GM21619 (cell line): ENCODE measurements around the gene GALR1.
A peak's percentile ranks its signal among the peaks of the same experiment; 100 is the strongest.
"Not testable (repeated sequence)": the region's sequence is repeated elsewhere in the genome, so short reads cannot be mapped to it uniquely, and the experiment has no call there.

ENCODE experiments used
- ATAC-seq: cut with Tn5 transposase; IDR thresholded peaks from one replicate; pipeline ENCODE4 v1.9.1; 2021; ENCODE audit not compliant: unreplicated experiment

GALR1 gene

GRCh38 chr18:77249569-77250500, at the start of gene GALR1:
Gene GALR1, plus strand, starts transcription at chr18:77249848. Its CDS starts 701 bp downstream, at chr18:77250549.
- ATAC-seq = no peak

- ATAC-seq = no peak
Observed at GRCh38 chr18:77201506-77201905, 48.1 kb upstream of the GALR1 start.

- ATAC-seq = no peak
Observed at GRCh38 chr18:77202329-77202728, 47.3 kb upstream of the GALR1 start.

GRCh38 chr18:77203071-77203470, 46.6 kb upstream of the GALR1 start:
- ATAC-seq = no peak

GRCh38 chr18:77203851-77204250, 45.8 kb upstream of the GALR1 start:
- no peak for ATAC-seq

- no peak for ATAC-seq
Observed at GRCh38 chr18:77205769-77206168, 43.9 kb upstream of the GALR1 start.

- no peak for ATAC-seq
Observed at GRCh38 chr18:77206676-77207374, 42.8 kb upstream of the GALR1 start.

- no peak for ATAC-seq
Observed at GRCh38 chr18:77207540-77207939, 42.1 kb upstream of the GALR1 start.

- ATAC-seq = peak; percentile 79
Observed at GRCh38 chr18:77208964-77209363, 40.7 kb upstream of the GALR1 start.

- ATAC-seq = no peak
Observed at GRCh38 chr18:77209587-77209986, 40.1 kb upstream of the GALR1 start.

- ATAC-seq = no peak
Observed at GRCh38 chr18:77210249-77210648, 39.4 kb upstream of the GALR1 start.

- no peak for ATAC-seq
Observed at GRCh38 chr18:77218642-77219041, 31.0 kb upstream of the GALR1 start.

GRCh38 chr18:77220726-77221125, 28.9 kb upstream of the GALR1 start:
- ATAC-seq = no peak

GRCh38 chr18:77222464-77222863, 27.2 kb upstream of the GALR1 start:
- ATAC-seq = no peak

GRCh38 chr18:77223221-77223639, 26.4 kb upstream of the GALR1 start:
- ATAC-seq = no peak

GRCh38 chr18:77223653-77224052, 26.0 kb upstream of the GALR1 start:
- ATAC-seq = no peak

- ATAC-seq = no peak
Observed at GRCh38 chr18:77230645-77231044, 19.0 kb upstream of the GALR1 start.

- ATAC-seq = no peak
Observed at GRCh38 chr18:77234504-77235365, 14.9 kb upstream of the GALR1 start.

GRCh38 chr18:77239285-77239684, 10.4 kb upstream of the GALR1 start:
- not testable (repeated sequence) for ATAC-seq

GRCh38 chr18:77248873-77249568, 627 bp upstream of the GALR1 start:
- no peak for ATAC-seq
